ENCODE results near the gene UNC93B1. TPM values are rescaled to one million over a fixed set of nuclear protein-coding genes. Genes with fewer than 3 reads are reported as not detected.

UNC93B1 gene
- total and polyA plus RNA-seq, 2 of the 13 experiments (the other 11 are each of a cell fraction or from before 2014, with no cell fraction given) = 8.8 to 18.9 TPM

DNA sequence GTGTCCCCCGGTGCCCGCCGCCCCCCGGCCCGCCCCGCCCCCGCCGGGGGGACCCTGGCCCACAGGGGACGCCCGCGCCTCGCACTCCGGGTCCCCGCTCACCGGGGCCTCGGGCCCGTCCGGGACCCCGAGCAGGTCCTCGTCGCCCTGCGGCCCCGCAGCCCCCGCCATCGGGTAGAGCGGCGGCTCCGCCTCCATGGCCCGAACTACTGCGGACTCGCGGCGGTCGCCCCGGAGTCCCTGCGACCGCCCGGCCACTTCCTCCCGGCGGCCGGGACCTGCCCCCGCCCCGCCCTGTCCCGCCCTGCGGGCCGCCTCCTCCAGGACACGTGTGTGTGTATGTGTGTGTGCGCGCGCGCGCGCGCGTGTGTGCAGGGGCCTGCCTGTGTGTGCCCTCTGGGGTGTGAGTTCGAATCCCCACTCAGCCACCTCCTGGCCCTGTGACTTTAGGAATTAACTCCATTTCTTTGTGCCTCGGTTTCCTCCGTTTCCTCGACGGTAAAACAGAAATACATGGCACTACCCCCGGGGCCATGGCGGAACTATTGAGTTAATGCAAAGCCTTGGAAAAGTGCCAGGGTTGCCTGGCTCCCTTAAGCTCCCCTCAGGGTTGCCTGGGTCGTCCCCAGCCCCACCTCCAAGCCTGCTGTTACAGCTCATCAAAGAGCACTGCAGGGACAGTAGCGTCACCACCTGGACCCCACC is at the start of gene UNC93B1 (continued):
- TF ChIP-seq, protein P1, sequence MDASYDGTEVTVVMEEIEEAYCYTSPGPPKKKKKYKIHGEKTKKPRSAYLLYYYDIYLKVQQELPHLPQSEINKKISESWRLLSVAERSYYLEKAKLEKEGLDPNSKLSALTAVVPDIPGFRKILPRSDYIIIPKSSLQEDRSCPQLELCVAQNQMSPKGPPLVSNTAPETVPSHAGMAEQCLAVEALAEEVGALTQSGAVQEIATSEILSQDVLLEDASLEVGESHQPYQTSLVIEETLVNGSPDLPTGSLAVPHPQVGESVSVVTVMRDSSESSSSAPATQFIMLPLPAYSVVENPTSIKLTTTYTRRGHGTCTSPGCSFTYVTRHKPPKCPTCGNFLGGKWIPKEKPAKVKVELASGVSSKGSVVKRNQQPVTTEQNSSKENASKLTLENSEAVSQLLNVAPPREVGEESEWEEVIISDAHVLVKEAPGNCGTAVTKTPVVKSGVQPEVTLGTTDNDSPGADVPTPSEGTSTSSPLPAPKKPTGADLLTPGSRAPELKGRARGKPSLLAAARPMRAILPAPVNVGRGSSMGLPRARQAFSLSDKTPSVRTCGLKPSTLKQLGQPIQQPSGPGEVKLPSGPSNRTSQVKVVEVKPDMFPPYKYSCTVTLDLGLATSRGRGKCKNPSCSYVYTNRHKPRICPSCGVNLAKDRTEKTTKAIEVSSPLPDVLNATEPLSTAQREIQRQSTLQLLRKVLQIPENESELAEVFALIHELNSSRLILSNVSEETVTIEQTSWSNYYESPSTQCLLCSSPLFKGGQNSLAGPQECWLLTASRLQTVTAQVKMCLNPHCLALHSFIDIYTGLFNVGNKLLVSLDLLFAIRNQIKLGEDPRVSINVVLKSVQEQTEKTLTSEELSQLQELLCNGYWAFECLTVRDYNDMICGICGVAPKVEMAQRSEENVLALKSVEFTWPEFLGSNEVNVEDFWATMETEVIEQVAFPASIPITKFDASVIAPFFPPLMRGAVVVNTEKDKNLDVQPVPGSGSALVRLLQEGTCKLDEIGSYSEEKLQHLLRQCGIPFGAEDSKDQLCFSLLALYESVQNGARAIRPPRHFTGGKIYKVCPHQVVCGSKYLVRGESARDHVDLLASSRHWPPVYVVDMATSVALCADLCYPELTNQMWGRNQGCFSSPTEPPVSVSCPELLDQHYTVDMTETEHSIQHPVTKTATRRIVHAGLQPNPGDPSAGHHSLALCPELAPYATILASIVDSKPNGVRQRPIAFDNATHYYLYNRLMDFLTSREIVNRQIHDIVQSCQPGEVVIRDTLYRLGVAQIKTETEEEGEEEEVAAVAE (CRISPR knock-in tag; IDR thresholded peaks at IDR 0.05; ENCODE audit: borderline replicate concordance) = no peak
- TF ChIP-seq, protein P2, sequence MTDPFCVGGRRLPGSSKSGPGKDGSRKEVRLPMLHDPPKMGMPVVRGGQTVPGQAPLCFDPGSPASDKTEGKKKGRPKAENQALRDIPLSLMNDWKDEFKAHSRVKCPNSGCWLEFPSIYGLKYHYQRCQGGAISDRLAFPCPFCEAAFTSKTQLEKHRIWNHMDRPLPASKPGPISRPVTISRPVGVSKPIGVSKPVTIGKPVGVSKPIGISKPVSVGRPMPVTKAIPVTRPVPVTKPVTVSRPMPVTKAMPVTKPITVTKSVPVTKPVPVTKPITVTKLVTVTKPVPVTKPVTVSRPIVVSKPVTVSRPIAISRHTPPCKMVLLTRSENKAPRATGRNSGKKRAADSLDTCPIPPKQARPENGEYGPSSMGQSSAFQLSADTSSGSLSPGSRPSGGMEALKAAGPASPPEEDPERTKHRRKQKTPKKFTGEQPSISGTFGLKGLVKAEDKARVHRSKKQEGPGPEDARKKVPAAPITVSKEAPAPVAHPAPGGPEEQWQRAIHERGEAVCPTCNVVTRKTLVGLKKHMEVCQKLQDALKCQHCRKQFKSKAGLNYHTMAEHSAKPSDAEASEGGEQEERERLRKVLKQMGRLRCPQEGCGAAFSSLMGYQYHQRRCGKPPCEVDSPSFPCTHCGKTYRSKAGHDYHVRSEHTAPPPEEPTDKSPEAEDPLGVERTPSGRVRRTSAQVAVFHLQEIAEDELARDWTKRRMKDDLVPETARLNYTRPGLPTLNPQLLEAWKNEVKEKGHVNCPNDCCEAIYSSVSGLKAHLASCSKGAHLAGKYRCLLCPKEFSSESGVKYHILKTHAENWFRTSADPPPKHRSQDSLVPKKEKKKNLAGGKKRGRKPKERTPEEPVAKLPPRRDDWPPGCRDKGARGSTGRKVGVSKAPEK (CRISPR knock-in tag; IDR thresholded peaks at IDR 0.05; ENCODE audit: borderline replicate concordance) = no peak
- TF ChIP-seq NCOA2 (CRISPR knock-in tag; IDR thresholded peaks at IDR 0.05) (no peak), ZNF556 (CRISPR knock-in tag; IDR thresholded peaks at IDR 0.05; ENCODE audit: borderline replicate concordance) (no peak; the same call in 1 of the 2 replicates), ZNF451 (CRISPR knock-in tag; IDR thresholded peaks at IDR 0.05) (no peak), BCL6 (CRISPR knock-in tag; IDR thresholded peaks at IDR 0.05) (0 out of 2 replicates have a peak, but pooled peaks have one; percentile 10), PAF1 (CRISPR knock-in tag; IDR thresholded peaks at IDR 0.05) (no peak), ZNF878 (CRISPR knock-in tag; IDR thresholded peaks at IDR 0.05) (no peak), ZSCAN29 (CRISPR knock-in tag; conservative IDR thresholded peaks at IDR 0.05) (no peak), NPAS2 (CRISPR knock-in tag; IDR thresholded peaks at IDR 0.05; ENCODE audit: borderline replicate concordance) (no peak), ZNF660 (CRISPR knock-in tag; IDR thresholded peaks at IDR 0.05; ENCODE audit: borderline replicate concordance, low read depth) (no peak), ELF3 (CRISPR knock-in tag; IDR thresholded peaks at IDR 0.05) (peak; percentile 72), CC2D1A (CRISPR knock-in tag; IDR thresholded peaks at IDR 0.05) (no peak), ZNF703 (CRISPR knock-in tag; IDR thresholded peaks at IDR 0.05; ENCODE audit: borderline replicate concordance) (no peak)
- TF ChIP-seq, protein P3, sequence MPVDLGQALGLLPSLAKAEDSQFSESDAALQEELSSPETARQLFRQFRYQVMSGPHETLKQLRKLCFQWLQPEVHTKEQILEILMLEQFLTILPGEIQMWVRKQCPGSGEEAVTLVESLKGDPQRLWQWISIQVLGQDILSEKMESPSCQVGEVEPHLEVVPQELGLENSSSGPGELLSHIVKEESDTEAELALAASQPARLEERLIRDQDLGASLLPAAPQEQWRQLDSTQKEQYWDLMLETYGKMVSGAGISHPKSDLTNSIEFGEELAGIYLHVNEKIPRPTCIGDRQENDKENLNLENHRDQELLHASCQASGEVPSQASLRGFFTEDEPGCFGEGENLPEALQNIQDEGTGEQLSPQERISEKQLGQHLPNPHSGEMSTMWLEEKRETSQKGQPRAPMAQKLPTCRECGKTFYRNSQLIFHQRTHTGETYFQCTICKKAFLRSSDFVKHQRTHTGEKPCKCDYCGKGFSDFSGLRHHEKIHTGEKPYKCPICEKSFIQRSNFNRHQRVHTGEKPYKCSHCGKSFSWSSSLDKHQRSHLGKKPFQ (CRISPR knock-in tag; IDR thresholded peaks at IDR 0.05; ENCODE audit: insufficient replicate concordance) = no peak
- TF ChIP-seq, protein P4, sequence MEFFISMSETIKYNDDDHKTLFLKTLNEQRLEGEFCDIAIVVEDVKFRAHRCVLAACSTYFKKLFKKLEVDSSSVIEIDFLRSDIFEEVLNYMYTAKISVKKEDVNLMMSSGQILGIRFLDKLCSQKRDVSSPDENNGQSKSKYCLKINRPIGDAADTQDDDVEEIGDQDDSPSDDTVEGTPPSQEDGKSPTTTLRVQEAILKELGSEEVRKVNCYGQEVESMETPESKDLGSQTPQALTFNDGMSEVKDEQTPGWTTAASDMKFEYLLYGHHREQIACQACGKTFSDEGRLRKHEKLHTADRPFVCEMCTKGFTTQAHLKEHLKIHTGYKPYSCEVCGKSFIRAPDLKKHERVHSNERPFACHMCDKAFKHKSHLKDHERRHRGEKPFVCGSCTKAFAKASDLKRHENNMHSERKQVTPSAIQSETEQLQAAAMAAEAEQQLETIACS (CRISPR knock-in tag; IDR thresholded peaks at IDR 0.05) = peak; percentile 94
- TF ChIP-seq, protein P5, sequence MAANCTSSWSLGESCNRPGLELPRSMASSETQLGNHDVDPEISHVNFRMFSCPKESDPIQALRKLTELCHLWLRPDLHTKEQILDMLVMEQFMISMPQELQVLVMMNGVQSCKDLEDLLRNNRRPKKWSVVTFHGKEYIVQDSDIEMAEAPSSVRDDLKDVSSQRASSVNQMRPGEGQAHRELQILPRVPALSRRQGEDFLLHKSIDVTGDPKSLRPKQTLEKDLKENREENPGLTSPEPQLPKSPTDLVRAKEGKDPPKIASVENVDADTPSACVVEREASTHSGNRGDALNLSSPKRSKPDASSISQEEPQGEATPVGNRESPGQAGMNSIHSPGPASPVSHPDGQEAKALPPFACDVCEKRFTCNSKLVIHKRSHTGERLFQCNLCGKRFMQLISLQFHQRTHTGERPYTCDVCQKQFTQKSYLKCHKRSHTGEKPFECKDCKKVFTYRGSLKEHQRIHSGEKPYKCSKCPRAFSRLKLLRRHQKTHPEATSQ (CRISPR knock-in tag; IDR thresholded peaks at IDR 0.05; ENCODE audit: borderline replicate concordance) = no peak
